HCT116 (cell line): Measurements from ENCODE around the gene ANKEF1. TPM values are rescaled to one million over a fixed set of nuclear protein-coding genes. Genes with fewer than 3 reads are reported as not detected.

Experiments used
- ATAC-seq: fragments of 200-7000 bp; cut with Tn5 transposase; 2 replicates; pipeline ENCODE4 v1.9.1; 2020; ENCODE audit warnings: mild to moderate bottlenecking, moderate library complexity
- BruUV-seq: library from RNA; stranded (reverse); fragments of 400-500 nt; replicated peaks from 2 replicates; lab custom pipeline; 2021; lab: Mats Ljungman, UMichigan
- CTCF ChIA-PET: fragments of 300-600 bp; sonication (Branson Sonifier 250); formaldehyde crosslinking; loops from one replicate; lab custom pipeline; 2021; ENCODE audit warnings: antibody characterized with exemption; lab: Charles Lee
- POLR2A ChIA-PET: fragments of 300-600, 350-600 bp; sonication (Branson Sonifier 250); formaldehyde crosslinking; loops from one replicate; lab custom pipeline; 2021; ENCODE audit warnings: antibody characterized with exemption; lab: Charles Lee
- RAD21 ChIA-PET, 2 experiments: fragments of 300-600 bp; sonication (Branson Sonifier 250); formaldehyde crosslinking; loops; one replicate each; lab custom pipeline; 2023; ENCODE audit warnings: low total read pairs in 2 of 2; ENCODE audit not compliant: uncharacterized antibody in 2 of 2, unreplicated experiment in 2 of 2, low non-redundant PET in 1 of 2; lab: Charles Lee
- DNase-seq: peaks from one replicate; pipeline ENCODE4 v3.0.0-alpha.2; 2010; ENCODE audit warnings: low read depth, low spot score
- H2AFZ ChIP-seq: fragments of 200-600 bp; shearing (Covaris generic), sonication (generic); 2 replicates; pipeline ENCODE4 v1.6.1; 2017; ENCODE audit warnings: low read depth, mixed run types, mixed read lengths, antibody characterized with exemption, low read length; ENCODE audit not compliant: poor library complexity, severe bottlenecking
- H3K27ac ChIP-seq: 2 replicates; pipeline ENCODE4 v1.5.1; 2012; ENCODE audit warnings: low read depth, low read length
- H3K27me3 ChIP-seq: fragments of 200-600 bp; sonication (generic); 2 replicates; pipeline ENCODE4 v1.6.1; 2016; ENCODE audit warnings: mixed run types, low read length, mixed read lengths; ENCODE audit not compliant: insufficient read depth
- H3K36me3 ChIP-seq, 2 experiments: fragments of 200-500 bp in 1 of 2; fragments of 200-600 bp in 1 of 2; sonication (Bioruptor generic) in 1 of 2; sonication (generic) in 1 of 2; 2 replicates each; pipeline versions ENCODE4 v1.5.1 to v1.6.1; 2014 to 2016; ENCODE audit warnings: low read length in 2 of 2, inconsistent platforms in 1 of 2, mixed read lengths in 1 of 2, mixed run types in 1 of 2; ENCODE audit not compliant: insufficient read depth in 2 of 2, control insufficient read depth in 1 of 2
- H3K4me1 ChIP-seq, 2 experiments: fragments of 200-600 bp in 1 of 2; sonication (generic) in 1 of 2; 2 replicates each; pipeline versions ENCODE4 v1.5.1 to v1.6.1; 2012 to 2017; ENCODE audit warnings: low read length in 2 of 2, inconsistent platforms in 1 of 2, mild to moderate bottlenecking in 1 of 2, mixed read lengths in 1 of 2, mixed run types in 1 of 2, moderate library complexity in 1 of 2; ENCODE audit not compliant: insufficient read depth in 2 of 2, control insufficient read depth in 1 of 2
- H3K4me2 ChIP-seq: fragments of 200-600 bp; sonication (generic); 2 replicates; pipeline ENCODE4 v1.6.1; 2017; ENCODE audit warnings: mixed run types, low read length, mixed read lengths
- H3K4me3 ChIP-seq, 2 experiments: fragments of 200-600 bp in 1 of 2; sonication (generic) in 1 of 2; replicated peaks in 1 of 2; 2 replicates each; pipeline ENCODE4 v1.5.1; 2011 to 2016; ENCODE audit warnings: low read length in 2 of 2, control low read depth in 1 of 2, low read depth in 1 of 2, mild to moderate bottlenecking in 1 of 2, mixed read lengths in 1 of 2, mixed run types in 1 of 2
- H3K79me2 ChIP-seq: fragments of 200-600 bp; sonication (generic); 2 replicates; pipeline ENCODE4 v1.6.1; 2017; ENCODE audit warnings: mild to moderate bottlenecking, mixed run types, low read length, moderate library complexity, mixed read lengths; ENCODE audit not compliant: insufficient read depth
- H3K9ac ChIP-seq: fragments of 200-600 bp; sonication (generic); 2 replicates; pipeline ENCODE4 v1.6.1; 2016; ENCODE audit warnings: low read length, mixed read lengths
- H3K9me2 ChIP-seq: fragments of 200-600 bp; sonication (generic), shearing (Covaris generic); 2 replicates; pipeline ENCODE4 v1.6.1; 2017; ENCODE audit warnings: mixed run types, mild to moderate bottlenecking, moderate library complexity; ENCODE audit not compliant: insufficient read depth
- H3K9me3 ChIP-seq, 2 experiments: fragments of 200-500 bp in 1 of 2; fragments of 200-600 bp in 1 of 2; sonication (Bioruptor generic) in 1 of 2; sonication (generic) in 1 of 2; 2 replicates each; pipeline ENCODE4 v1.6.1; 2014 to 2017; ENCODE audit warnings: low read length in 2 of 2, mixed read lengths in 2 of 2, inconsistent platforms in 1 of 2, low read depth in 1 of 2, mild to moderate bottlenecking in 1 of 2, mixed run types in 1 of 2, moderate library complexity in 1 of 2; ENCODE audit not compliant: control insufficient read depth in 1 of 2, insufficient read depth in 1 of 2
- H4K20me1 ChIP-seq: fragments of 200-600 bp; sonication (generic), shearing (Covaris generic); 2 replicates; pipeline ENCODE4 v1.6.1; 2017; ENCODE audit warnings: mixed run types, mild to moderate bottlenecking, moderate library complexity; ENCODE audit not compliant: insufficient read depth
- CBX3 ChIP-seq: IDR thresholded peaks from 2 replicates; pipeline ENCODE4 v1.6.1; 2012; ENCODE audit warnings: low read depth
- CEBPB ChIP-seq: IDR thresholded peaks from 2 replicates; pipeline ENCODE4 v1.6.1; 2012; ENCODE audit warnings: low read depth
- CTCF ChIP-seq, 3 experiments: fragments of 200-600 bp in 1 of 3; sonication (generic) in 1 of 3; IDR thresholded peaks in 2 of 3; conservative IDR thresholded peaks in 1 of 3; 2 replicates each; pipeline ENCODE4 v1.5.1; 2012 to 2017; ENCODE audit warnings: low read depth in 2 of 3, low read length in 2 of 3, antibody characterized with exemption in 1 of 3, borderline replicate concordance in 1 of 3, control low read depth in 1 of 3, mild to moderate bottlenecking in 1 of 3, mixed read lengths in 1 of 3, mixed run types in 1 of 3, moderate library complexity in 1 of 3; ENCODE audit not compliant: insufficient read depth in 1 of 3
- EGR1 ChIP-seq: IDR thresholded peaks from 2 replicates; pipeline ENCODE4 v1.6.1; 2012; ENCODE audit warnings: low read depth
- EZH2 ChIP-seq: fragments of 200-600 bp; sonication (generic); IDR thresholded peaks from 2 replicates; pipeline ENCODE4 v1.6.1; 2017; ENCODE audit warnings: antibody characterized with exemption, mixed run types
- EZH2phosphoT487 ChIP-seq: fragments of 200-600 bp; IDR thresholded peaks from 2 replicates; pipeline ENCODE4 v1.6.1; 2018; ENCODE audit warnings: antibody characterized with exemption, borderline replicate concordance
- FOSL1 ChIP-seq: IDR thresholded peaks from 2 replicates; pipeline ENCODE4 v1.6.1; 2012; ENCODE audit warnings: low read depth
- JUND ChIP-seq: IDR thresholded peaks from 2 replicates; pipeline ENCODE4 v1.6.1; 2012
- SIN3A ChIP-seq: IDR thresholded peaks from 2 replicates; pipeline ENCODE4 v1.6.1; 2012; ENCODE audit warnings: low read depth
- SP1 ChIP-seq: IDR thresholded peaks from 2 replicates; pipeline ENCODE4 v1.6.1; 2012; ENCODE audit warnings: low read depth
- SRF ChIP-seq: IDR thresholded peaks from 2 replicates; pipeline ENCODE4 v1.6.1; 2012; ENCODE audit warnings: low read depth
- YY1 ChIP-seq: IDR thresholded peaks from 2 replicates; pipeline ENCODE4 v1.6.1; 2011; ENCODE audit warnings: low read length, low read depth, moderate library complexity, mild to moderate bottlenecking; ENCODE audit not compliant: insufficient replicate concordance; ENCODE audit errors: extremely low read depth
- ZFX ChIP-seq: fragments of 450-650 bp; IDR thresholded peaks from 2 replicates; pipeline ENCODE4 v1.6.1; 2017
- ZNF274 ChIP-seq: fragments of 200-500 bp; sonication (Bioruptor generic); IDR thresholded peaks from 2 replicates; pipeline ENCODE4 v1.6.1; 2014; ENCODE audit warnings: mild to moderate bottlenecking, low read depth, low read length, inconsistent platforms
- intact Hi-C: fragments of 100-400 bp; cut with micrococcal nuclease; formaldehyde crosslinking; loops from 2 replicates; pipeline ENCODE4 v1.10.0; 2022
- total RNA-seq: library from RNA; stranded (reverse); gene quantifications from one replicate; pipeline ENCODE4 v1.2.1, GENCODE V29; 2021; ENCODE audit not compliant: unreplicated experiment
- TF ChIP-seq, protein P1 (sequence below): IDR thresholded peaks from 2 replicates; pipeline ENCODE4 v1.6.1; 2012; ENCODE audit warnings: low read depth
- TF ChIP-seq, protein P2 (sequence below): IDR thresholded peaks from 2 replicates; pipeline ENCODE4 v1.6.1; 2012
- TF ChIP-seq, protein P3 (sequence below): IDR thresholded peaks from 2 replicates; pipeline ENCODE4 v1.6.1; 2011; ENCODE audit warnings: mild to moderate bottlenecking, low read length, moderate library complexity; ENCODE audit not compliant: insufficient replicate concordance; ENCODE audit errors: extremely low read depth

Gene ANKEF1
- total RNA-seq, 1 experiment from 2014 or later: 15.8 TPM

DNA sequence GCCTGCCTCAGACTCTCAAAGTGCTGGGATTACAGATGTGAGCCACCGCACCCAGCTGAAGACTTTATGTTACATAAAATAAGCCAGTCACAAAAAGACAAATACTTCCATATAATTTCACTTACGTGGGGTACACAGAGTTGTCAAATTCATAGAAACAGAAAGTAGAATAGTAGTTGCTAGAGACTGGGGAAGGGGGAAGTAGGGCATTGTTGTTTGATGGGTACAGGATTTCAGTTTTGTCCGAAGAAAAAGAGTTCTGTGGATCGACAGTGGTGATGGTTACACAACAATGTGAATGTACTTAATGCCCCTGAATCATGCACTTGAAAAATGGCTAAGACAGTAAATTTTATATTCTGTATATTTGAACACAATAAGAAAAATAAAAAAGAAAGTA lies 41.6 kb upstream of the ANKEF1 start (continued):
- TF ChIP-seq EZH2phosphoT487 (no peak), ZNF274 (no peak)
- TF ChIP-seq, protein P1, sequence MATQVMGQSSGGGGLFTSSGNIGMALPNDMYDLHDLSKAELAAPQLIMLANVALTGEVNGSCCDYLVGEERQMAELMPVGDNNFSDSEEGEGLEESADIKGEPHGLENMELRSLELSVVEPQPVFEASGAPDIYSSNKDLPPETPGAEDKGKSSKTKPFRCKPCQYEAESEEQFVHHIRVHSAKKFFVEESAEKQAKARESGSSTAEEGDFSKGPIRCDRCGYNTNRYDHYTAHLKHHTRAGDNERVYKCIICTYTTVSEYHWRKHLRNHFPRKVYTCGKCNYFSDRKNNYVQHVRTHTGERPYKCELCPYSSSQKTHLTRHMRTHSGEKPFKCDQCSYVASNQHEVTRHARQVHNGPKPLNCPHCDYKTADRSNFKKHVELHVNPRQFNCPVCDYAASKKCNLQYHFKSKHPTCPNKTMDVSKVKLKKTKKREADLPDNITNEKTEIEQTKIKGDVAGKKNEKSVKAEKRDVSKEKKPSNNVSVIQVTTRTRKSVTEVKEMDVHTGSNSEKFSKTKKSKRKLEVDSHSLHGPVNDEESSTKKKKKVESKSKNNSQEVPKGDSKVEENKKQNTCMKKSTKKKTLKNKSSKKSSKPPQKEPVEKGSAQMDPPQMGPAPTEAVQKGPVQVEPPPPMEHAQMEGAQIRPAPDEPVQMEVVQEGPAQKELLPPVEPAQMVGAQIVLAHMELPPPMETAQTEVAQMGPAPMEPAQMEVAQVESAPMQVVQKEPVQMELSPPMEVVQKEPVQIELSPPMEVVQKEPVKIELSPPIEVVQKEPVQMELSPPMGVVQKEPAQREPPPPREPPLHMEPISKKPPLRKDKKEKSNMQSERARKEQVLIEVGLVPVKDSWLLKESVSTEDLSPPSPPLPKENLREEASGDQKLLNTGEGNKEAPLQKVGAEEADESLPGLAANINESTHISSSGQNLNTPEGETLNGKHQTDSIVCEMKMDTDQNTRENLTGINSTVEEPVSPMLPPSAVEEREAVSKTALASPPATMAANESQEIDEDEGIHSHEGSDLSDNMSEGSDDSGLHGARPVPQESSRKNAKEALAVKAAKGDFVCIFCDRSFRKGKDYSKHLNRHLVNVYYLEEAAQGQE: no peak

DNA sequence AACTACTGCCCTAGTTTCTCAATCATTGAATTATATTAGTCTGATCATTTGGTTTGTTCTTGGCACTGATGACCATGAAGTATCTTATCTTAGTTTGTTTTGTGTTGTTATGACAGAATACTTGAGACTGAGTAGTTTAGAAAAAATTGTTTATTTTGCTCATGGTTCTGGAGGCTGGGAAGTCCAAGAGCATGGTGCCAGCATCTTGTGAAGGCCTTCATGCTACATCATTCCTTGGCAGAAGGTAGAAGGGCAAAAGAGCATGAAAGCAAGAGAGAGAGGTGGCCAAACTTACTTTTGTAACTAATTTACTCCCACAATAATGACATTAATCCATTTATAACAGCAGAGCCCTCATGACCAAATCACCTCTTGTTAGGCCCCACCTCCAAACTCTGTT lies 40.1 kb upstream of the ANKEF1 start:
- ChIA-PET POLR2A (no interaction called here), CTCF (no interaction called here), RAD21 (no interaction called here)
- DNase-seq: no peak
- Histone ChIP-seq H4K20me1 (no peaks in the 10 kb centered on the region), H3K79me2 (no peaks in the 10 kb centered on the region), H3K9me3 (0 out of 4 replicates have a peak, but pooled peaks cover 0 to 4% of the 10 kb centered on the region in 2 experiments), H3K27me3 (no peaks in the 10 kb centered on the region), H3K9me2 (no peaks in the 10 kb centered on the region), H3K4me3 (no peak overlapping the region), H3K9ac (no peak overlapping the region), H3K4me2 (no peak overlapping the region), H3K4me1 (no peaks in the 10 kb centered on the region; a peak in 1 of 4 replicates), H3K27ac (no peak overlapping the region), H2AFZ (no peak overlapping the region), H3K36me3 (no peaks in the 10 kb centered on the region)
- no TSS peak for BruUV-seq
- intact Hi-C loops: no loop called here
- no peak for ATAC-seq
- TF ChIP-seq SRF (no peak), ZNF274 (no peak), YY1 (no peak), SIN3A (no peak), CBX3 (no peak), JUND (no peak), FOSL1 (no peak), CTCF (IDR thresholded peaks at IDR 0.05 in 2 of 3, conservative IDR thresholded peaks at IDR 0.05 in 1 of 3; ENCODE audit: borderline replicate concordance in 1 of 3, insufficient read depth in 1 of 3, low read depth in 2 of 3, low read length in 2 of 3) (no peak), CEBPB (no peak), EGR1 (no peak), SP1 (no peak), ZFX (no peak), EZH2 (no peak), EZH2phosphoT487 (no peak)
- TF ChIP-seq, protein P2, sequence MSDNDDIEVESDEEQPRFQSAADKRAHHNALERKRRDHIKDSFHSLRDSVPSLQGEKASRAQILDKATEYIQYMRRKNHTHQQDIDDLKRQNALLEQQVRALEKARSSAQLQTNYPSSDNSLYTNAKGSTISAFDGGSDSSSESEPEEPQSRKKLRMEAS: no peak
- TF ChIP-seq, protein P3, sequence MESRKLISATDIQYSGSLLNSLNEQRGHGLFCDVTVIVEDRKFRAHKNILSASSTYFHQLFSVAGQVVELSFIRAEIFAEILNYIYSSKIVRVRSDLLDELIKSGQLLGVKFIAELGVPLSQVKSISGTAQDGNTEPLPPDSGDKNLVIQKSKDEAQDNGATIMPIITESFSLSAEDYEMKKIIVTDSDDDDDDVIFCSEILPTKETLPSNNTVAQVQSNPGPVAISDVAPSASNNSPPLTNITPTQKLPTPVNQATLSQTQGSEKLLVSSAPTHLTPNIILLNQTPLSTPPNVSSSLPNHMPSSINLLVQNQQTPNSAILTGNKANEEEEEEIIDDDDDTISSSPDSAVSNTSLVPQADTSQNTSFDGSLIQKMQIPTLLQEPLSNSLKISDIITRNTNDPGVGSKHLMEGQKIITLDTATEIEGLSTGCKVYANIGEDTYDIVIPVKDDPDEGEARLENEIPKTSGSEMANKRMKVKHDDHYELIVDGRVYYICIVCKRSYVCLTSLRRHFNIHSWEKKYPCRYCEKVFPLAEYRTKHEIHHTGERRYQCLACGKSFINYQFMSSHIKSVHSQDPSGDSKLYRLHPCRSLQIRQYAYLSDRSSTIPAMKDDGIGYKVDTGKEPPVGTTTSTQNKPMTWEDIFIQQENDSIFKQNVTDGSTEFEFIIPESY: no peak
